SK-N-MC (cell line): Measurements from ENCODE around the gene TEX22.

Experiments used
- DNase-seq: peaks from one replicate; pipeline ENCODE4 v3.0.0-alpha.2; 2011; ENCODE audit warnings: low read depth, low spot score
- H3K27ac ChIP-seq: fragments of 200-600 bp; sonication (generic); 2 replicates; pipeline ENCODE4 v1.5.1; 2016; ENCODE audit warnings: mixed run types
- H3K36me3 ChIP-seq: fragments of 200-600 bp; sonication (generic); 2 replicates; pipeline ENCODE4 v1.6.1; 2017; ENCODE audit warnings: antibody characterized with exemption, low read length, mixed read lengths; ENCODE audit not compliant: insufficient read depth
- H3K4me3 ChIP-seq: fragments of 200-600 bp; sonication (generic); 2 replicates; pipeline ENCODE4 v1.5.1; 2016
- H3K9ac ChIP-seq: fragments of 200-600 bp; sonication (generic); 2 replicates; pipeline ENCODE4 v1.8.0; 2017; ENCODE audit warnings: mixed run types, mixed read lengths; ENCODE audit not compliant: insufficient read length
- H3K9me3 ChIP-seq: fragments of 200-600 bp; sonication (generic); 2 replicates; pipeline ENCODE4 v1.6.1; 2017; ENCODE audit warnings: low read depth, mild to moderate bottlenecking, antibody characterized with exemption, low read length, moderate library complexity, mixed read lengths
- EZH2 ChIP-seq: fragments of 200-600 bp; sonication (generic); IDR thresholded peaks from one replicate; pipeline ENCODE4 v1.6.1; 2017; ENCODE audit warnings: antibody characterized with exemption
- FOXP2 ChIP-seq: optimal IDR thresholded peaks from 2 replicates; pipeline ENCODE3; 2011; ENCODE audit warnings: mild to moderate bottlenecking, moderate library complexity; ENCODE audit not compliant: insufficient read depth; ENCODE audit errors: extremely low read length, control extremely low read depth
- POLR2AphosphoS5 ChIP-seq: IDR thresholded peaks from 2 replicates; pipeline ENCODE4 v1.6.1; 2012; ENCODE audit warnings: mild to moderate bottlenecking, low read depth, low read length, borderline replicate concordance

Gene TEX22

GRCh38 chr14:105447651-105448640, 49.6 kb downstream of the TEX22 start:
- Histone ChIP-seq H3K9me3 (no peaks in the 10 kb centered on the region), H3K9ac (no peak overlapping the region), H3K36me3 (peaks cover 26% of the 10 kb centered on the region; the same call in 1 of the 2 replicates), H3K4me3 (no peak overlapping the region), H3K27ac (no peak overlapping the region; the same call in 1 of the 2 replicates)
- TF ChIP-seq EZH2 (no peak), POLR2AphosphoS5 (no peak; the same call in 1 of the 2 replicates), FOXP2 (no peak)
- no peak for DNase-seq

- no peak for DNase-seq
- Histone ChIP-seq H3K9ac (no peak overlapping the region), H3K9me3 (no peaks in the 10 kb centered on the region), H3K4me3 (no peak overlapping the region), H3K36me3 (peaks cover 28% of the 10 kb centered on the region; the same call in 1 of the 2 replicates), H3K27ac (no peak overlapping the region)
- TF ChIP-seq POLR2AphosphoS5 (no peak; the same call in 1 of the 2 replicates), FOXP2 (no peak), EZH2 (no peak)
These were observed 50.4 kb downstream of the TEX22 start for GRCh38 chr14:105448706-105449111.

- no peaks in the 10 kb centered on the region for H3K9me3 ChIP-seq
- no peak overlapping the region for H3K9ac ChIP-seq
- H3K36me3 ChIP-seq: peaks cover 36% of the 10 kb centered on the region; the same call in 1 of the 2 replicates
- H3K4me3 ChIP-seq: no peak overlapping the region
- no peak overlapping the region for H3K27ac ChIP-seq
- TF ChIP-seq POLR2AphosphoS5: no peak
- TF ChIP-seq FOXP2: no peak
- no peak for TF ChIP-seq EZH2
- no peak for DNase-seq
These were observed 51.2 kb downstream of the TEX22 start for GRCh38 chr14:105449276-105450122.

DNA sequence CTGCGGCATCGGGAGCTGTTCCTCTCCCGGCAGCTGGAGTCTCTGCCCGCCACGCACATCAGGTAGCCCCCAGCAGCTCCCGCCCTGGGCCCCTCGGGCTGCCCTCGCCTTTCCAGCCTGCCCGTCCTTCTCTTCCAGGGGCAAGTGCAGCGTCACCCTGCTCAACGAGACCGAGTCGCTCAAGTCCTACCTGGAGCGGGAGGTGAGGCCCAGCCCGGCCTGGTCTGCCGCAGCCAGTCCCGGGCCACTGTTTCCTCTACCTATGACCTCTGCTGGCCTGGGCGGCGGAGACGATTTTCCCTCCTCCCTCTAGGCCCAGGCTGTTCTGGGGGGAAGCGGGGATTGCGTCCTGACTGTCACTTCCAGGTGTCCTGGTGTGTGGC, 51.8 kb downstream of the TEX22 start:
- Histone ChIP-seq H3K36me3 (peaks cover 39% of the 10 kb centered on the region; the same call in 1 of the 2 replicates), H3K9me3 (no peaks in the 10 kb centered on the region), H3K9ac (no peak overlapping the region), H3K27ac (no peak overlapping the region), H3K4me3 (no peak overlapping the region)
- DNase-seq: no peak
- no peak for TF ChIP-seq POLR2AphosphoS5
- no peak for TF ChIP-seq FOXP2
- TF ChIP-seq EZH2: no peak

GRCh38 chr14:105450864-105451720, 52.8 kb downstream of the TEX22 start:
- DNase-seq: no peak
- no peak overlapping the region for H3K9ac ChIP-seq
- TF ChIP-seq FOXP2 (no peak), POLR2AphosphoS5 (no peak), EZH2 (no peak)
- peaks cover 46% of the 10 kb centered on the region; the same call in 1 of the 2 replicates for H3K36me3 ChIP-seq
- H3K4me3 ChIP-seq: no peak overlapping the region
- H3K27ac ChIP-seq: no peak overlapping the region
- H3K9me3 ChIP-seq: no peaks in the 10 kb centered on the region

- DNase-seq: no peak
- no peak overlapping the region for H3K27ac ChIP-seq
- TF ChIP-seq POLR2AphosphoS5 (no peak), FOXP2 (no peak), EZH2 (no peak)
- H3K4me3 ChIP-seq: no peak overlapping the region
- no peaks in the 10 kb centered on the region for H3K9me3 ChIP-seq
- peaks cover 59% of the 10 kb centered on the region; the same call in 1 of the 2 replicates for H3K36me3 ChIP-seq
- no peak overlapping the region for H3K9ac ChIP-seq
These were observed 54.6 kb downstream of the TEX22 start for GRCh38 chr14:105452963-105453362.

GRCh38 chr14:105453847-105454246, 55.5 kb downstream of the TEX22 start:
- Histone ChIP-seq H3K9ac (no peak overlapping the region), H3K27ac (no peak overlapping the region), H3K36me3 (peaks cover 59% of the 10 kb centered on the region; the same call in 1 of the 2 replicates), H3K4me3 (no peak overlapping the region), H3K9me3 (no peaks in the 10 kb centered on the region)
- DNase-seq: no peak
- TF ChIP-seq EZH2 (no peak), POLR2AphosphoS5 (no peak), FOXP2 (no peak)
